GM18502 (cell line): ENCODE results near the gene RPA1.
"Not testable (repeated sequence)": the region's sequence is repeated elsewhere in the genome, so short reads cannot be mapped to it uniquely, and the experiment has no call there.

Experiments used
- ATAC-seq: cut with Tn5 transposase; IDR thresholded peaks from one replicate; pipeline ENCODE4 v1.9.1; 2021; ENCODE audit warnings: mild to moderate bottlenecking; ENCODE audit not compliant: unreplicated experiment, poor library complexity

The RPA1 gene

GRCh38 chr17:1872976-1873375 is 43.2 kb downstream of the RPA1 start:
- no peak for ATAC-seq

GRCh38 chr17:1873418-1873817 is 43.6 kb downstream of the RPA1 start:
- ATAC-seq: no peak

- no peak for ATAC-seq
Observed at GRCh38 chr17:1875597-1875996, 45.8 kb downstream of the RPA1 start.

- ATAC-seq: no peak
Observed at GRCh38 chr17:1878419-1879121, 48.8 kb downstream of the RPA1 start.

- ATAC-seq: no peak
Observed at GRCh38 chr17:1880851-1881630, 51.2 kb downstream of the RPA1 start.

GRCh38 chr17:1882836-1883235 is 53.0 kb downstream of the RPA1 start:
- no peak for ATAC-seq

- no peak for ATAC-seq
Observed at GRCh38 chr17:1883536-1883935, 53.7 kb downstream of the RPA1 start.

GRCh38 chr17:1888741-1889140 is 58.9 kb downstream of the RPA1 start:
- ATAC-seq: no peak

- no peak for ATAC-seq
Observed at GRCh38 chr17:1890758-1891450, 61.1 kb downstream of the RPA1 start.

- ATAC-seq: no peak
Observed at GRCh38 chr17:1894753-1895339, 65.0 kb downstream of the RPA1 start.

GRCh38 chr17:1895479-1895878 is 65.7 kb downstream of the RPA1 start:
- ATAC-seq: not testable (repeated sequence)

GRCh38 chr17:1896243-1897104 is 66.7 kb downstream of the RPA1 start:
- ATAC-seq: peak; percentile 54

GRCh38 chr17:1897105-1897656 is 67.4 kb downstream of the RPA1 start:
- ATAC-seq: no peak

- no peak for ATAC-seq
Observed at GRCh38 chr17:1898332-1898731, 68.5 kb downstream of the RPA1 start.

GRCh38 chr17:1898872-1899271 is 69.1 kb downstream of the RPA1 start:
- ATAC-seq: no peak

- ATAC-seq: no peak
Observed at GRCh38 chr17:1899403-1900000, 69.7 kb downstream of the RPA1 start.

- no peak for ATAC-seq
Observed at GRCh38 chr17:1904273-1905182, 74.7 kb downstream of the RPA1 start.

GRCh38 chr17:1905190-1905913 is 75.5 kb downstream of the RPA1 start:
- ATAC-seq: no peak
